Mucosa of gallbladder (tissue), 1 donor: ENCODE results near the gene SLC22A25. TPM values are rescaled to one million over a fixed set of nuclear protein-coding genes. Genes with fewer than 3 reads are reported as not detected.
"Not testable (repeated sequence)": the region's sequence is repeated elsewhere in the genome, so short reads cannot be mapped to it uniquely, and the experiment has no call there.

Experiments
- DNase-seq: peaks from one replicate; pipeline ENCODE4 v3.0.0-alpha.2; 2020; ENCODE audit warnings: low spot score
- total RNA-seq: library from RNA; stranded (reverse); gene quantifications from one replicate; pipeline ENCODE4 v1.2.1, GENCODE V29; 2021
- donor health status: DM: no; HTN: no; CAD: no.

Gene SLC22A25
- total RNA-seq, 1 donor from 2014 or later: 2.0 TPM

- DNase-seq: not testable (repeated sequence)
Observed at GRCh38 chr11:63235471-63236461, 7.6 kb downstream of the SLC22A25 start.

GRCh38 chr11:63229815-63230214, 13.6 kb downstream of the SLC22A25 start:
- DNase-seq: no peak

GRCh38 chr11:63227521-63228107, 15.8 kb downstream of the SLC22A25 start:
- DNase-seq: no peak

- DNase-seq: peak; percentile 66
Observed at GRCh38 chr11:63226488-63227114, 16.8 kb downstream of the SLC22A25 start.

GRCh38 chr11:63214093-63214492, 29.3 kb downstream of the SLC22A25 start:
- no peak for DNase-seq

GRCh38 chr11:63212742-63213141, 30.7 kb downstream of the SLC22A25 start:
- no peak for DNase-seq

GRCh38 chr11:63210111-63210510, 33.3 kb downstream of the SLC22A25 start:
- DNase-seq: no peak

Other genes starting within 250 kb of the SLC22A25 start
- gene SLC22A8, start 227.8 kb downstream of the SLC22A25 start, total RNA-seq: not detected
- not detected for gene SLC22A24, start 99.4 kb downstream of the SLC22A25 start, total RNA-seq
- gene SLC22A9, start 126.2 kb upstream of the SLC22A25 start, total RNA-seq: 0.72 TPM
- gene PLAAT5, start 247.6 kb upstream of the SLC22A25 start, total RNA-seq: 1.7 TPM